Breast epithelium (tissue), 4 donors: Measurements from ENCODE around the gene BRD9. TPM values are rescaled to one million over a fixed set of nuclear protein-coding genes. Genes with fewer than 3 reads are reported as not detected.
"Not testable (repeated sequence)": the region's sequence is repeated elsewhere in the genome, so short reads cannot be mapped to it uniquely, and the experiment has no call there.

Experiments
- DNase-seq, 2 donors: peaks; one replicate each; pipeline ENCODE4 v3.0.0-alpha.2; 2019; ENCODE audit warnings: low spot score in 2 of 2
- H3K27ac ChIP-seq, 2 donors: fragments of 200-600 bp; sonication (generic) in 1 of 2; one replicate each; pipeline ENCODE4 v1.5.1; 2016 to 2019; ENCODE audit warnings: mild to moderate bottlenecking in 1 of 2
- H3K27me3 ChIP-seq, 2 donors: fragments of 200-600 bp; sonication (generic) in 1 of 2; one replicate each; pipeline versions ENCODE4 v1.5.1 to v1.6.0; 2017 to 2019; ENCODE audit warnings: control low read depth in 1 of 2, mild to moderate bottlenecking in 1 of 2
- H3K36me3 ChIP-seq: fragments of 200-600 bp; one replicate; pipeline ENCODE4 v1.5.1; 2019
- H3K4me1 ChIP-seq, 2 donors: fragments of 200-600 bp; sonication (generic); one replicate each; pipeline ENCODE4 v1.5.1; 2016 to 2019; ENCODE audit warnings: control low read depth in 1 of 2
- H3K4me3 ChIP-seq, 3 donors: fragments of 200-600 bp; sonication (generic); 1 replicate in 2 of 3; 2 replicates in 1 of 3; pipeline ENCODE4 v1.5.1; 2016 to 2019; ENCODE audit warnings: mild to moderate bottlenecking in 3 of 3, moderate library complexity in 2 of 3
- H3K9me3 ChIP-seq, 2 donors: fragments of 200-600 bp; sonication (generic) in 1 of 2; one replicate each; pipeline ENCODE4 v1.5.1; 2016 to 2019; ENCODE audit warnings: control low read depth in 1 of 2
- CTCF ChIP-seq, 3 donors: fragments of 450-650 bp; IDR thresholded peaks; one replicate each; pipeline ENCODE4 v1.5.1; 2016 to 2017; ENCODE audit warnings: antibody characterized with exemption in 3 of 3, mild to moderate bottlenecking in 3 of 3, moderate library complexity in 3 of 3
- POLR2A ChIP-seq: fragments of 450-650 bp; IDR thresholded peaks from one replicate; pipeline ENCODE4 v1.6.1; 2016; ENCODE audit warnings: antibody characterized with exemption, mild to moderate bottlenecking, moderate library complexity
- POLR2AphosphoS5 ChIP-seq, 3 donors: sonication (generic); formaldehyde crosslinking; IDR thresholded peaks; one replicate each; pipeline ENCODE4 v1.6.1; 2017; ENCODE audit warnings: antibody characterized with exemption in 3 of 3
- intact Hi-C: fragments of 100-400 bp; cut with DNase I; formaldehyde crosslinking; loops from one replicate; pipeline ENCODE4 v1.15.1; 2023; ENCODE audit warnings: low total_unique reads
- total RNA-seq, 3 donors: library from RNA; depleted of rRNA; stranded (reverse); fragments of >200 nt; gene quantifications; one replicate each; pipeline ENCODE4 v1.1.0, GENCODE V29; 2016

The BRD9 gene
- total RNA-seq, 3 donors from 2014 or later, result 33.3 to 44.6 (median 36.1) TPM

- no peak for DNase-seq
- Histone ChIP-seq H3K4me3 (no peak overlapping the region), H3K27ac (no peak overlapping the region), H3K9me3 (no peaks in the 10 kb centered on the region), H3K36me3 (no peaks in the 10 kb centered on the region), H3K4me1 (peaks cover 0 to 4% of the 10 kb centered on the region in 2 donors), H3K27me3 (peaks cover 0 to 10% of the 10 kb centered on the region in 2 donors)
- TF ChIP-seq POLR2A (no peak), CTCF (IDR thresholded peaks at IDR 0.05) (no peak), POLR2AphosphoS5 (IDR thresholded peaks at IDR 0.05) (no peak)
- intact Hi-C loops, result loop anchor here (10.0 kb wide), 1 partner anchor 233 kb away; no protein-coding TSS in a partner anchor
Measured at GRCh38 chr5:921456-922435, 29.1 kb upstream of the BRD9 start.

- TF ChIP-seq POLR2A (no peak), CTCF (IDR thresholded peaks at IDR 0.05) (no peak), POLR2AphosphoS5 (IDR thresholded peaks at IDR 0.05) (no peak)
- H3K4me3 ChIP-seq, result no peak overlapping the region
- no peak for DNase-seq
- no peak overlapping the region for H3K27ac ChIP-seq
- H3K4me1 ChIP-seq, result no peaks in the 10 kb centered on the region
- no peaks in the 10 kb centered on the region for H3K36me3 ChIP-seq
- H3K27me3 ChIP-seq, result no peaks in the 10 kb centered on the region
- intact Hi-C loops, result loop anchor here (10.0 kb wide), 1 partner anchor 234 kb away; no protein-coding TSS in a partner anchor
- H3K9me3 ChIP-seq, result no peaks in the 10 kb centered on the region
Measured at GRCh38 chr5:920321-920720, 27.7 kb upstream of the BRD9 start.

DNA sequence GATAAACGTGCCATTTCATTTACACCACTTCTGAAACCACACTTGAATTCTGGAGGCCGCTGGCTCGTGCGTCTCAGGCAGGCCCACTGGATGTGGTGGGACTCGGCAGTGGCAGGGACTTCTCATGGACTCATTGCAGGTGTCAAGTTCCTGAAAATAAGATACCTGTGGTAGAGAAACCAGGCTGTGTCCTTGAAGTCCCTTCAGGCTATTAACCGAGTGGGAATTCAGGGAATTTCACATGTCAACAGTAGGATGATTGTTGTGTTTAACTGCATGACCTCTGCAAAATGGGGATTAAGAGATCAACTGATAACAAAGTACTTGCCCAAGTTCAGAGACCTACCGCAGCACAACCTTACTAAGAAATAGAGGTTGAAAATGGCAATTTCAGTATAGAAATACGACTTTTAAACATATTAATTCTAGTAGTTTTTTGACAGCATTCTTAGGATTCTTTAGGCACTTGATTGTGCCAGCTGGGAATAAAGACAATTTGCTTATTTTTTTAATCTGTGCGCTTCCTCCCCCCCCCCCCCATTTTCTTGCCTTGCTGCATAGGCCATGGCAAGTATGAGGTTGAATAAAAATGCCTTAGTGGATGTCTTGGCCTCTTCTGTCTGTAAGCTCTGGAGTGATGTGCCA is 26.9 kb upstream of the BRD9 start:
- DNase-seq, result no peak
- H3K36me3 ChIP-seq, result no peaks in the 10 kb centered on the region
- intact Hi-C loops, result no loop called here
- H3K4me1 ChIP-seq, result no peaks in the 10 kb centered on the region
- TF ChIP-seq CTCF (IDR thresholded peaks at IDR 0.05), result no peak
- no peak for TF ChIP-seq POLR2AphosphoS5 (IDR thresholded peaks at IDR 0.05)
- TF ChIP-seq POLR2A, result no peak
- H3K4me3 ChIP-seq, result no peak overlapping the region
- no peaks in the 10 kb centered on the region for H3K9me3 ChIP-seq
- H3K27ac ChIP-seq, result no peak overlapping the region
- no peaks in the 10 kb centered on the region for H3K27me3 ChIP-seq

DNA sequence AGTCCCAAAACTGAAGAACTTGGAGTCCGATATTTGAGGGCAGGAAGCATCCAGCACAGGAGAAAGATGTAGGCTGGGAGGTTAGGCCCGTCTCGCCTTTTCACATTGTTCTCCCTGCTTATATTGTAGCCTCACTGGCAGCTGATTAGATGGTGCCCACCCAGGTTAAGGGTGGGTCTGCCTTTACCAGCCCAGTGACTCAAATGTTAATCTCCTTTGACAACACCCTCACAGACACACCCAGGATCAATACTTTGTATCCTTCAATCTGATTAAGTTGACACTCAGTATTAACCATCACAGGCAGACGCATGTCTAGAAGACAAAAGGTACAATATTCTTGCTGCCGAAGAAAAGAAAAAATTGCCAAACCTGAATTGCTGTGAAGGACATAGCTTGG is 26.1 kb upstream of the BRD9 start:
- H3K36me3 ChIP-seq, H3K9me3 ChIP-seq, intact Hi-C loops: not testable (repeated sequence)

DNA sequence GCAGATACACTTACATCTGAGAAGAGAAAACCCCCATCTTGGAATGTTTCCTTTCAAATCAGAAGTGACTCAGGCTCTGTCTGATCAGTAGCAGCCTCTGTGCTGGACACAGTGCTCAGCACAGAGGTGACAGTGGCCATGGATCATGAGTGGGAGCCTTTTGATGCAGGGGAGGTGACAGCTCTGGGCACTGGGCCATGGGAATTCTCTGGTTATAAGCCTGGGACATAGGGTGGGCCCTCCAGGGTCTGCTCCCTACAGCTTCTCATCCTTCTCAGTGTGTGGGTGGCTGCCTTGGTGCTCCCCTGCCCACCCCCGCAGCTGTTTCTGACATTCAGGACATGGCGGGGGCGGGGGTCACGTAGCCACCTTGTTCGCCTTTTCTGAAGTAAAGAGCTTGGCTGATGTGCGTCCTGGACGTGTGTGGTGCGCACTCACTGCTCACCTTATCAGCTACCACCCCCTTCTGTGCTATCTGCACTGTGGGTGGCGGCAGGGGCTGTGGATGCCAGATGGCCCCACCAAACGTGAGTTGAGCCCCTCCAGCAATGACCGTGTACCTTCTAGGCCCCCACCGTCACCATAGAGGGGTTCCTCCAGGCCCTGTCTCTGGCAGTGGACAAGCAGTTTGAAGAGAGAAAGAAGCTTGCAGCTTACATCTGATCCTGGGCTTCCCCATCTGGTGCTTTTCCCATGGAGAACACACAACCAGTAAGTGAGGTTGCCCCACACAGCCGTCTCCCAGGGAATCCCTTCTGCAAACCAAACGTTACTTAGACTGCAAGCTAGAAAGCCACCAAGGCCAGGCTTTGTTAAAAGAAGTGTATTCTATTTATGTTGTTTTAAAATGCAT is 24.1 kb upstream of the BRD9 start:
- DNase-seq, result no peak
- no peak overlapping the region for H3K4me3 ChIP-seq
- no peak for TF ChIP-seq POLR2A
- no peak for TF ChIP-seq CTCF (IDR thresholded peaks at IDR 0.05)
- no peak for TF ChIP-seq POLR2AphosphoS5 (IDR thresholded peaks at IDR 0.05)
- intact Hi-C loops, result no loop called here
- H3K9me3 ChIP-seq, result no peaks in the 10 kb centered on the region
- H3K27me3 ChIP-seq, result no peaks in the 10 kb centered on the region
- no peaks in the 10 kb centered on the region for H3K36me3 ChIP-seq
- no peaks in the 10 kb centered on the region for H3K4me1 ChIP-seq
- no peak overlapping the region for H3K27ac ChIP-seq

More for the DNA sequence above, 26.1 kb upstream of the BRD9 start:
- H3K4me1 ChIP-seq, DNase-seq, H3K4me3 ChIP-seq, H3K27ac ChIP-seq, H3K27me3 ChIP-seq: not testable (repeated sequence)
